Adipocyte (in vitro differentiated cells): Measurements from ENCODE around the gene TNFAIP8L1.
"Not testable (repeated sequence)": the region's sequence is repeated elsewhere in the genome, so short reads cannot be mapped to it uniquely, and the experiment has no call there.

ENCODE experiments used
- DNase-seq: peaks from one replicate; pipeline ENCODE4 v3.0.0-alpha.2; 2015; ENCODE audit warnings: low read depth
- H3K27me3 ChIP-seq: replicated peaks from 2 replicates; pipeline ENCODE4 v1.7.0; 2013; ENCODE audit warnings: mild to moderate bottlenecking, low read length, moderate library complexity; ENCODE audit not compliant: control insufficient read depth, insufficient read depth
- H3K36me3 ChIP-seq: 2 replicates; pipeline ENCODE4 v1.7.0; 2013; ENCODE audit warnings: low read length, mild to moderate bottlenecking, moderate library complexity; ENCODE audit not compliant: control insufficient read depth, insufficient read depth, severe bottlenecking
- H3K4me1 ChIP-seq: 2 replicates; pipeline ENCODE4 v1.7.0; 2013; ENCODE audit warnings: mild to moderate bottlenecking, low read length, moderate library complexity; ENCODE audit not compliant: control insufficient read depth, insufficient read depth
- H3K4me3 ChIP-seq: 2 replicates; pipeline ENCODE4 v1.7.0; 2013; ENCODE audit warnings: mild to moderate bottlenecking, low read length, moderate library complexity
- H3K9ac ChIP-seq: 2 replicates; pipeline ENCODE4 v1.7.0; 2013; ENCODE audit warnings: mild to moderate bottlenecking, low read length, moderate library complexity
- H3K9me3 ChIP-seq: 2 replicates; pipeline ENCODE4 v1.7.0; 2013; ENCODE audit warnings: mild to moderate bottlenecking, low read length, moderate library complexity; ENCODE audit not compliant: control insufficient read depth

Gene TNFAIP8L1

DNA sequence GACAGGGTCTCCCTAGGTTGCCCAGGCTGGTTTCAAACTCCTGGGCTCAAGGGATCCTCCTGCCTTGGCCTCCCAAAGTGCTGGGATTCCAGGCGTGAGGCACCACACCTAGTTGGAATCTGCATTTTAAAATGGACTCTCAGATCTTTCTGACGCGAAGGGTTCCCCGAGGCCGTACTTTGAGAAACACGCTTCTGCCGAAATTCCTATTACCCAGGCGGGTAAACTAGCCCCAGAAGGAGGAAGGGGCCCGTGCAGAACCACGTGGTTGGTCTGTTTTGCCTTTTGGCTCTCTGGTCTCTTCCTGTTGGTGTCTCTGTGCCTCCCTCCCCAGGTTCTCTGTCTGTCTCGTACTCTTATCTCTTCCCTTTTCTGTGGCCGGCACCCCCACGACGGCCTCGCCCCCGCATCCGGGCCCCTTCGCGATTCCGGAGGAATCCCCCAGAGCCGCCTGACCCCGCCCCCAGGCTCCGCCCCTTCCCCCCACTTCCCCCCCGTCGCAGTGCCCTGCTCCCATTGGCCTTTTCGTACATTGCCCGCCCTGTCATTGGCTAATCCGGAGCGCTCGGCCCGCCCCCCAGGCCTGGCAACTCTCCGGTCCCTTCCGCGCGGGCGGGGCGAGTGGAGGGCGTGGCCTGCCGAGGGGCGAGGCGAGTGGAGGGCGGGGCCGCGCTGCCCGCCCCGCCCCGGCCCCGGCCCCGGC, at the start of gene TNFAIP8L1:
Gene TNFAIP8L1 (plus strand): TSS at position 689 of the 703 bp plus-strand sequence. CDS start 12,354 bp downstream, outside the sequence.
- Histone ChIP-seq H3K36me3 (no peaks in the 10 kb centered on the region), H3K27me3 (no peaks in the 10 kb centered on the region), H3K4me1 (peaks cover 22% of the 10 kb centered on the region), H3K9me3 (no peaks in the 10 kb centered on the region), H3K4me3 (peak within 1 kb of the TSS; percentile 81), H3K9ac (peak within 1 kb of the TSS; percentile 84)
- DNase-seq: peak; percentile 99

DNA sequence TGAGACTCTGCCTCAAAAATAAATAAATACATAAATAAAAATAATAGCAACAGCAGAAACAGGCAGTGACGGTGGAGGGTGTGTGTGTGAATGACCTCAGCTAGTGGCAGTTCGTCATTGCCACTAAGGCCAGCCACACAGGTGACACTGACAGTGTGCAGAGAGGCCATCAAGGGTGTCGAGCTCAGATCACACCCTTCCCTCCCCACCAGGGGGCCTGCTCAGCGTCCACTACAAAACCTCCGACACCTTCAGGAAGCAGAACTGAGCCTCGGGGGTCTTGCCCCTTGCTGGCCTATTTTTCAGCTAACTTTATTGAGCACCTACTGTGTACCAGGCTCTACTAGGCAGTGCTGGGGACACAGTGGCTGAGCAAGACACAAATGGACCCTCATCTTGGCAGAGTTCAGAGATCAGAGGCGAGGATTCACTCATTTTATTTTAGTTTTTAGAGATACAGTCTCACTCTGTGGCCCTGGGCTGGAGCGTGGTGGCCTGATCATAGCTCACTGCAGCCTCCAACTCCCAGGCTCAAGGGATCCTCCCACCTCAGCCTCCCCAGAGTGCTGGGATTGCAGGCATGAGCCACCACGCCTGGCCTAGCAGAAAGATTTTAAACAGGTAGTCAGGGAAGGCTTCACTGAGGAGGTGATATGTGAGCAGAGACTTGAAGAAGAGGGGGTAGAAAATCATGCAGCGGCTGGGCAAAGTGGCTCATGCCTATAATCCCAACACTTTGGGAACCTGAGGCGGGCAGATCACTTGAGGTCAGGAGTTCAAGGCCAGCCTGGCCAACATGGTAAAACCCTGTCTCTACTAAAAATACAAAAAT, 49.5 kb upstream of the TNFAIP8L1 start:
- Histone ChIP-seq H3K4me3 (no peak overlapping the region), H3K9me3 (no peaks in the 10 kb centered on the region), H3K9ac (no peak overlapping the region), H3K36me3 (no peaks in the 10 kb centered on the region), H3K4me1 (no peaks in the 10 kb centered on the region), H3K27me3 (peaks cover 31% of the 10 kb centered on the region)
- no peak for DNase-seq

DNA sequence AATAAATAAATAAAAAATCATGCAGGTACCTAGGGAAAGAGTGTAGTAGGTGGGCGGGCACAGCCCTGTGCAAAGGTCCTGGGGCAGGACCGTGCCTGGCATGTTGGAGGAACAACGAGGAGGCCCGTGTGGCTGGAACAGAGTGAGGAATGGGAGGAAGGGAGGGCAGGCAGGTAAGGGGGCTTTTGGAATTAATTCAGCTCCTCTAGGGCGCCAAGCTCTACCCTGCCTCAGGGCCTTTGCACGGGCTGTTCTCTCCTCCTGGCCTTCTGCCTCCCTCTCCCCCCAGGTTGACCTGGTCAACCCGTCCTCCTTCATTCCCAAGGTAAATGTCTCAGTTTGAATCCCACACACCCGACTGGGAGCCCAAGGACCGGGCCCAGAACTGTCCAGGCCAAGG, 48.8 kb upstream of the TNFAIP8L1 start:
- no peak for DNase-seq
- Histone ChIP-seq H3K4me3 (no peak overlapping the region), H3K9ac (no peak overlapping the region), H3K27me3 (peaks cover 23% of the 10 kb centered on the region), H3K4me1 (no peaks in the 10 kb centered on the region), H3K9me3 (no peaks in the 10 kb centered on the region), H3K36me3 (no peaks in the 10 kb centered on the region)

DNA sequence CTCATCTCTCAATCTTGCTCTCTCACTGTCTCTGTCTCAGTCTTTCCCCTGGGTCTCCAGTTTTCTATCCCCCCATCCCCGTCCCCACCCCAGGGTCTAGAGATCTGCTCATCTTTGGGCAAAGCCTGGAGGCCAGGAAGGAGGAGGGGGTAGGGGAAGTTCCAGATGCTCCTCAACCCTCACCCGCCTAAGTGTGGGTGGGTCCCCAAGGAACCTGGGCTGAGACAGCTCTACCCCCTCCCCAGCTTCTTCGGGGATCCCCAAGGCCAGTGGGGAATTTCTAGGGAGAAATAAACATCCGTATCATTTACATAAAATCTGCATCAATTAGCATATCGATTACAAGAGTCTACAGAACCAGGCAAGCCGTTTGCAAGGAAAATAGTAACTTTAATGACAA, 48.0 kb upstream of the TNFAIP8L1 start:
- no peaks in the 10 kb centered on the region for H3K36me3 ChIP-seq
- no peak for DNase-seq
- H3K9ac ChIP-seq: no peak overlapping the region
- peaks cover 21% of the 10 kb centered on the region for H3K27me3 ChIP-seq
- H3K9me3 ChIP-seq: no peaks in the 10 kb centered on the region
- no peaks in the 10 kb centered on the region for H3K4me1 ChIP-seq
- H3K4me3 ChIP-seq: no peak overlapping the region

DNA sequence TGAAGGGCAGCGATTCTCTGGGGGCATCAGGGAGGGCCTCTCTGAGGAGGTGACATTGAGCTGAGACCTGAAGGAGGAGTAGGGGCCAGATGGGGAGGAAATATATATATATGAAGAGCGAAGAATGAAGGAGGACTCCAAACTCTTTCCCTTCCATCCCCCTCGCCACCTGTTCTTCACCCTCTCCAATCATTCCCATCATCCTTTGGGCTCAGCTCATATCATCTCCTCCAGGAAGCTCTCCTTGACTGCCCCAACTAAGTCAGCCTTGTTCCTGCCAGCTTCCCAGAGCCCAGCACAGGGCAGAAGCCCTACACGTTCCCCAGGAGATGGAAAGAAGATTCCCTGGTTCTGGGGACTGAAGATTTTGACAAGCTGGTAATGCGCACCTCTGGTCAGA, 46.9 kb upstream of the TNFAIP8L1 start:
- DNase-seq: no peak
- peaks cover 23% of the 10 kb centered on the region for H3K27me3 ChIP-seq
- H3K4me3 ChIP-seq: no peak overlapping the region
- no peaks in the 10 kb centered on the region for H3K9me3 ChIP-seq
- H3K36me3 ChIP-seq: no peaks in the 10 kb centered on the region
- no peak overlapping the region for H3K9ac ChIP-seq
- H3K4me1 ChIP-seq: no peaks in the 10 kb centered on the region

DNA sequence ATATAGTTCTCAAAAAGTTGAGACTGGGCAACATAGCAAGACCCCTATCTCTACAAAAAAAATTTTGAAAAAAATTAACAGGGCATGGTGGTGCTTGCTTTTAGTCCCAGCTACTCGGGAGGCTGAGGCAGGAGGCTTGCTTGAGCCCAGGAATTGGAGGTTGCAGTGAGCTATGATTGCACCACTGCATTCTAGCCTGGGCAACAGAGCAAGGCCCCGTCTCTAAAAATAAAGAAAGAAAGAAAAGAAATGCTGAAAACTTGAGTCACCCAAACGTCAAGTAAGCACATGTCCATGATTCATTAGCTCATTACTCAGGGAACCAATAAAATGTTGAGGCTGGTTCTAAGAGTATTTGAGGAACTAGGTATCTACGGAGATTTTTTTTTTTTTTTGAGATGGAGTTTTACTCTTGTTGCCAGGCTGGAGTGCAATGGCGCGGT, 45.9 kb upstream of the TNFAIP8L1 start:
- no peaks in the 10 kb centered on the region for H3K9me3 ChIP-seq
- H3K36me3 ChIP-seq: no peaks in the 10 kb centered on the region
- H3K27me3 ChIP-seq: peaks cover 28% of the 10 kb centered on the region
- H3K9ac ChIP-seq: no peak overlapping the region
- H3K4me3 ChIP-seq: no peak overlapping the region
- H3K4me1 ChIP-seq: no peaks in the 10 kb centered on the region
- DNase-seq: no peak

DNA sequence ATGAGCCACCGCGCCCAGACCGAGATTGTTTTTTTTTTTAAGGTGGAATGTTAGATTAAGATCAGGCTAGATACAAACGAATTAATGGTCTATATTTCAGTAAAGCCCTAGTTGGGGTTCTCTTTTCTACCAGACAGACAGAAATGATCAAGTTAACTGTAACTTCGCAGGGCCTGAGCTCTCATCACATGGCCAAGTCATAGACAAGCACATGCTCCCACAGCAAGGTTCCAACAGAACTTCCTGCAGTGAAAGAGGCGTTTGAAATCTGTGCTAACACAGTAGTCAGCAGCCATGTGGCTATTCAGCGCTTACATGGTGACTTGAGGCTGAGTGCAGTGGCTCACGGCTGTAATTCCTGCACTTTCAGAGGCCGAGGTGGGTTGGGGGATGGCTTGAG, 45.1 kb upstream of the TNFAIP8L1 start:
- H3K4me3 ChIP-seq: no peak overlapping the region
- peaks cover 33% of the 10 kb centered on the region for H3K27me3 ChIP-seq
- H3K9me3 ChIP-seq: no peaks in the 10 kb centered on the region
- no peak overlapping the region for H3K9ac ChIP-seq
- no peaks in the 10 kb centered on the region for H3K36me3 ChIP-seq
- DNase-seq: no peak
- no peaks in the 10 kb centered on the region for H3K4me1 ChIP-seq

DNA sequence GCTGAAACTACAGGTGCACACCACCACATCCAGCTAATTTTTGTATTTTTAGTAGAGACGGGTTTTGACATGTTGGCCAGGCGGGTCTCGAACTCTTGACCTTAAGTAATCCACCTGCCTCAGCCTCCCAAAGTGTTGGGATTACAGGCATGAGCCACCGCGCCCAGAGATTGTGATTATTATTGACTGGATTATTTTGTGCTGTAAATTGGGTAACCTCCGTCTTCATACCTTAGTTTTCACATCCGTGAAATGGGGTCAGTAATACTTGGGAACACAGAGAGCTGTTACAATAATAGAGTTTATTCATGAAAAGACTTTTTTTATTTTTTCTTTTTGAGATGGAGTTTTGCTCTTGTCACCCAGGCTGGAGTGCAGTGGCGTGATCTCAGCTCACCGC, 44.2 kb upstream of the TNFAIP8L1 start:
- H3K9ac ChIP-seq, H3K9me3 ChIP-seq, DNase-seq, H3K4me3 ChIP-seq, H3K36me3 ChIP-seq, H3K4me1 ChIP-seq: not testable (repeated sequence)
- peaks cover 41% of the 10 kb centered on the region for H3K27me3 ChIP-seq

DNA sequence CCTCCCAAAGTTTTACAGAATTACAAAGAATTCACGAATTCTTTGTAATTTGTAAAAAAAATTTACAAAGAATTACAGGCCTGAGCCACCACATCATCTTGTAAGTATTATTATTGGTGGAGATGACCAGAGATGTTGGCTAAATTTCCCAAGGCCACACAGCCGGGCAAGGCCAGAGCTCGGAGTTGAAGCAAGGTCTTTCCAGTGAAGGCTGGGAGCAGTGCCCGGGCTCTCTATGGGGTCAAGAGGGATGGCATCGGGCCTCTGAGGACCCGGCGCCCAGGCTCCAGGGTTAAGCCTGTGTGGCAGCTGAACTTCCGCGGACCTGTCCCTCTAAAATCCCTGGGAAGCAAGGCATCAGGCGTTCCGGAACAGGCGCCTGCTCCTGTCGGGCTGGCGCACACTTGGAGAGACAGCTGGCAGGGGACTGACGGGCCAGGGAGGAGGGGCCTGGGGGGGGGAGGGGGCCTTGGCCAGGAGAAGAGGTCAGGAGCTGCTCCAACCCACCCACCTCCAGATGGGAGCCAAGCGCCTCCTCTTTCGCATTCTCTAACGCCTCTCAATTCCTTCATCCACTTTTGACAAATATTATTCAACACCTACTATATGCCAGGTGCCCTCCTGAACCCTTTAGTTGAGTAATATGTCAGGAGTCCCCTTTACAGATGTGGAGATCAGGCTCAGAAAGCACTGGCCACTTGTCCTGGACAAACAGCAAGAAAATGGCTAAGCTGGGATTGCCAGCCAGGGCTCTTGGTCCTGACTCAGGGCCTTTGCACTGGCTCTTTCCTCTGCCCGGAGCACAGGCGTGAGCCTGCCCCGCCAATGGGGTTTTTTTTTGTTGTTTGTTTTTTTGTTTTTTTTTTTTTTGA, 43.0 kb upstream of the TNFAIP8L1 start:
- no peak for DNase-seq

DNA sequence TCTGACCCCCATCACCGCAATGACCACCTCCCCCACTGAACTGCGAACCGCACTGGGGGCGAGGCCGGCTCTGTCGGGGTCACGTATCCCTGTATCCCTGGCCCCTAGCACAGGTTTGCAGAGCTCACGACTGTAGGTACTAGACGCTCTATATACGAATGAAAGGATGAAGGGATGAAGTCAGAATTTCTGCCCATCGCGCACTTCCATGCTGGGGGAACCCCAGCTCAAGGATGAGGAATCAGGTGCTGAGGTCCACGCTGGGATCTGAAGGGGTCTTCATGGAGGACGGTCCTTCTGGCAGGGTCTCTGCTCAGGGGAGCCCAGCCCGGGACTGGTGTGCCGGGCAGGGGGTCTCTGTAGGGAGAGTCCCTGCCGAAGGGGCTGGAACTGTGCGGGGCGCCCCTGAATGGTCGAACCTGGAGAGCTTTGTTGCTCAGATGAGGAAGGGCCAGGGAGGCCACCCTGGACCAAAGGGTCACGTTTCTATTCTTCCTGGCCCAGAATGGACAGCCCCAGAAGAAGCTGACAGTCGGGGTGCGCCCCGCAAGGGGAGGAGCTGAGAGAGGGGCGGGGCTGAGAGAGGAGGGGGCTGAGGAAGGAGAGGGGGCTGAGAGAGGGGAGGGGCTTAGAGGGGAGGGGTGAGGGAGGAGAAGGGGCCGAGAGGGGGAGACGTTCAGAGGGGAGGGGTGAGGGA, 41.9 kb upstream of the TNFAIP8L1 start:
- Histone ChIP-seq H3K4me3 (no peak overlapping the region), H3K9me3 (no peaks in the 10 kb centered on the region)
- DNase-seq: no peak

More for the DNA sequence above, 43.0 kb upstream of the TNFAIP8L1 start:
- no peaks in the 10 kb centered on the region for H3K36me3 ChIP-seq
- H3K9me3 ChIP-seq: no peaks in the 10 kb centered on the region
- H3K9ac ChIP-seq: no peak overlapping the region
- peaks cover 45% of the 10 kb centered on the region for H3K27me3 ChIP-seq
- no peak overlapping the region for H3K4me3 ChIP-seq
- H3K4me1 ChIP-seq: no peaks in the 10 kb centered on the region

More for the DNA sequence above, 41.9 kb upstream of the TNFAIP8L1 start:
- Histone ChIP-seq H3K27me3 (peaks cover 47% of the 10 kb centered on the region), H3K36me3 (no peaks in the 10 kb centered on the region), H3K4me1 (no peaks in the 10 kb centered on the region), H3K9ac (no peak overlapping the region)
